ENCODE data around the gene ASCL3. TPM values are rescaled to one million over a fixed set of nuclear protein-coding genes. Genes with fewer than 3 reads are reported as not detected.
"Not testable (repeated sequence)": the region's sequence is repeated elsewhere in the genome, so short reads cannot be mapped to it uniquely, and the experiment has no call there.

ASCL3 gene
- total RNA-seq, result not detected

GRCh38 chr11:8942518-8943066 is at the start of gene ASCL3:
Gene ASCL3, minus strand, starts transcription at chr11:8943016. Its CDS starts 4,855 bp downstream, at chr11:8938161.
- DNase-seq, result no peak
- no peak within 1 kb of the TSS for H3K27ac Mint-ChIP-seq
- CTCF ChIA-PET, result interaction anchor here (0.8 to 1.3 kb wide), 4 partner anchors 17 to 153 kb away, joined by 3 to 4 read pairs (median 3); no protein-coding TSS in a partner anchor
- POLR2A ChIA-PET, result no interaction called here
- intact Hi-C loops (cut with micrococcal nuclease), result no loop called here
- H3K9me3 Mint-ChIP-seq, result no peaks in the 10 kb centered on the region
- H3K4me1 Mint-ChIP-seq (ENCODE audit: low read depth), result no peaks in the 10 kb centered on the region
- peaks cover 7% of the 10 kb centered on the region for H3K36me3 Mint-ChIP-seq (ENCODE audit: low read depth)
- ATAC-seq, result no peak
- no peak for TF ChIP-seq CTCF (IDR thresholded peaks at IDR 0.05)
- peaks cover 5% of the 10 kb centered on the region for H3K27me3 Mint-ChIP-seq
- no peak within 1 kb of the TSS for H3K4me3 Mint-ChIP-seq

- ChIA-PET CTCF (no interaction called here), POLR2A (no interaction called here)
- Mint-ChIP-seq H3K27ac (no peak overlapping the region), H3K36me3 (ENCODE audit: low read depth) (no peaks in the 10 kb centered on the region), H3K27me3 (peaks cover 11% of the 10 kb centered on the region), H3K9me3 (no peaks in the 10 kb centered on the region), H3K4me3 (no peak overlapping the region), H3K4me1 (ENCODE audit: low read depth) (no peaks in the 10 kb centered on the region)
- intact Hi-C loops (cut with micrococcal nuclease), result no loop called here
- TF ChIP-seq CTCF (IDR thresholded peaks at IDR 0.05), result no peak
- no peak for DNase-seq
- ATAC-seq, result no peak
These were observed 46.6 kb upstream of the ASCL3 start for GRCh38 chr11:8989453-8989852.

GRCh38 chr11:8988329-8989234 is 45.8 kb upstream of the ASCL3 start:
- H3K27me3 Mint-ChIP-seq, result peaks cover 11% of the 10 kb centered on the region
- TF ChIP-seq CTCF (IDR thresholded peaks at IDR 0.05), result no peak
- DNase-seq (no peak), ATAC-seq (no peak)
- ChIA-PET CTCF (interaction anchor here (0.6 kb wide), 1 partner anchor 75 kb away, joined by 4 read pairs; no protein-coding TSS in a partner anchor), POLR2A (interaction anchor here (1.3 kb wide), 1 partner anchor 17 kb away, joined by 4 read pairs; no protein-coding TSS in a partner anchor)
- H3K4me1 Mint-ChIP-seq (ENCODE audit: low read depth), result no peaks in the 10 kb centered on the region
- no peak overlapping the region for H3K27ac Mint-ChIP-seq
- no peaks in the 10 kb centered on the region for H3K9me3 Mint-ChIP-seq
- no peaks in the 10 kb centered on the region for H3K36me3 Mint-ChIP-seq (ENCODE audit: low read depth)
- intact Hi-C loops (cut with micrococcal nuclease), result no loop called here
- H3K4me3 Mint-ChIP-seq, result no peak overlapping the region

GRCh38 chr11:8987446-8987845 is 44.6 kb upstream of the ASCL3 start:
- no peaks in the 10 kb centered on the region for H3K4me1 Mint-ChIP-seq (ENCODE audit: low read depth)
- TF ChIP-seq CTCF (IDR thresholded peaks at IDR 0.05), result no peak
- H3K36me3 Mint-ChIP-seq (ENCODE audit: low read depth), result no peaks in the 10 kb centered on the region
- no peak for ATAC-seq
- no peak overlapping the region for H3K27ac Mint-ChIP-seq
- POLR2A ChIA-PET, result interaction anchor here (0.6 kb wide), 1 partner anchor 197 kb away, joined by 4 read pairs; no protein-coding TSS in a partner anchor
- DNase-seq, result no peak
- no peaks in the 10 kb centered on the region for H3K9me3 Mint-ChIP-seq
- intact Hi-C loops (cut with micrococcal nuclease), result no loop called here
- H3K27me3 Mint-ChIP-seq, result peaks cover 11% of the 10 kb centered on the region
- H3K4me3 Mint-ChIP-seq, result no peak overlapping the region
- CTCF ChIA-PET, result interaction anchor here (1.0 to 2.7 kb wide), 2 partner anchors 151 to 519 kb away, joined by 3 to 8 read pairs; no protein-coding TSS in a partner anchor

- H3K27ac Mint-ChIP-seq; ATAC-seq; POLR2A ChIA-PET; intact Hi-C loops (cut with micrococcal nuclease); H3K9me3 Mint-ChIP-seq; H3K36me3 Mint-ChIP-seq (ENCODE audit: low read depth); H3K4me3 Mint-ChIP-seq; DNase-seq; H3K27me3 Mint-ChIP-seq; H3K4me1 Mint-ChIP-seq (ENCODE audit: low read depth): not testable (repeated sequence)
- CTCF ChIA-PET, result interaction anchor here (0.8 to 2.7 kb wide), 3 partner anchors 151 to 548 kb away, joined by 3 to 8 read pairs (median 3); no protein-coding TSS in a partner anchor
These were observed 44.0 kb upstream of the ASCL3 start for GRCh38 chr11:8986772-8987171.

Data from activated CD8-positive, alpha-beta T cell treated with anti-CD3 and anti-CD28 coated beads for 36 hours (primary cell).